ENCODE results near the gene CPNE7.

CPNE7 gene

GRCh38 chr16:89573826-89574680 is 1.5 kb upstream of the CPNE7 start:
- no peaks in the 10 kb centered on the region for H3K36me3 ChIP-seq (ENCODE audit: control insufficient read depth in 5 of 5, insufficient read depth in 5 of 5, low read length in 5 of 5)
- no peaks in the 10 kb centered on the region for H3K9me3 ChIP-seq (ENCODE audit: control insufficient read depth in 5 of 5, low read length in 5 of 5)
- H3K9ac ChIP-seq (ENCODE audit: low read length in 5 of 5), result peak overlapping the region in 1 of 5 donors; percentile 35
- H3K27ac ChIP-seq (ENCODE audit: low read depth, low read length), result no peak overlapping the region
- peak overlapping the region in 3 of 5 donors; percentile 7 to 50 (median 37) for H3K4me3 ChIP-seq (ENCODE audit: low read depth in 1 of 5, low read length in 5 of 5)
- H3K27me3 ChIP-seq (ENCODE audit: control insufficient read depth in 5 of 5, insufficient read depth in 4 of 5, low read length in 5 of 5), result peaks cover 30 to 66% (median 51%) of the 10 kb centered on the region in 5 donors
- H3K4me1 ChIP-seq (ENCODE audit: control insufficient read depth in 5 of 5, insufficient read depth in 5 of 5, low read length in 5 of 5), result peaks cover 0 to 23% (median 16%) of the 10 kb centered on the region in 5 donors

- no peaks in the 10 kb centered on the region for H3K9me3 ChIP-seq (ENCODE audit: control insufficient read depth in 5 of 5, low read length in 5 of 5)
- H3K4me3 ChIP-seq (ENCODE audit: low read depth in 1 of 5, low read length in 5 of 5), result peak overlapping the region in 3 of 5 donors; percentile 7 to 50 (median 37)
- H3K9ac ChIP-seq (ENCODE audit: low read length in 5 of 5), result peak overlapping the region in 1 of 5 donors; percentile 35
- H3K4me1 ChIP-seq (ENCODE audit: control insufficient read depth in 5 of 5, insufficient read depth in 5 of 5, low read length in 5 of 5), result peaks cover 0 to 23% (median 16%) of the 10 kb centered on the region in 5 donors
- peaks cover 30 to 60% (median 45%) of the 10 kb centered on the region in 5 donors for H3K27me3 ChIP-seq (ENCODE audit: control insufficient read depth in 5 of 5, insufficient read depth in 4 of 5, low read length in 5 of 5)
- H3K27ac ChIP-seq (ENCODE audit: low read depth, low read length), result no peak overlapping the region
- H3K36me3 ChIP-seq (ENCODE audit: control insufficient read depth in 5 of 5, insufficient read depth in 5 of 5, low read length in 5 of 5), result no peaks in the 10 kb centered on the region
These were observed 794 bp upstream of the CPNE7 start for GRCh38 chr16:89574681-89575246.

GRCh38 chr16:89576153-89577054 is 846 bp downstream of the CPNE7 start:
- H3K4me1 ChIP-seq (ENCODE audit: control insufficient read depth in 5 of 5, insufficient read depth in 5 of 5, low read length in 5 of 5), result peaks cover 0 to 23% (median 16%) of the 10 kb centered on the region in 5 donors
- H3K27me3 ChIP-seq (ENCODE audit: control insufficient read depth in 5 of 5, insufficient read depth in 4 of 5, low read length in 5 of 5), result peaks cover 21 to 49% (median 35%) of the 10 kb centered on the region in 5 donors
- no peak overlapping the region for H3K9ac ChIP-seq (ENCODE audit: low read length in 5 of 5)
- no peak overlapping the region for H3K27ac ChIP-seq (ENCODE audit: low read depth, low read length)
- peak overlapping the region in 1 of 5 donors; percentile 48 for H3K4me3 ChIP-seq (ENCODE audit: low read depth in 1 of 5, low read length in 5 of 5)
- no peaks in the 10 kb centered on the region for H3K36me3 ChIP-seq (ENCODE audit: control insufficient read depth in 5 of 5, insufficient read depth in 5 of 5, low read length in 5 of 5)
- H3K9me3 ChIP-seq (ENCODE audit: control insufficient read depth in 5 of 5, low read length in 5 of 5), result no peaks in the 10 kb centered on the region

GRCh38 chr16:89577055-89577759 is 1.6 kb downstream of the CPNE7 start:
- peaks cover 13 to 42% (median 35%) of the 10 kb centered on the region in 5 donors for H3K27me3 ChIP-seq (ENCODE audit: control insufficient read depth in 5 of 5, insufficient read depth in 4 of 5, low read length in 5 of 5)
- H3K27ac ChIP-seq (ENCODE audit: low read depth, low read length), result no peak overlapping the region
- H3K36me3 ChIP-seq (ENCODE audit: control insufficient read depth in 5 of 5, insufficient read depth in 5 of 5, low read length in 5 of 5), result no peaks in the 10 kb centered on the region
- H3K4me3 ChIP-seq (ENCODE audit: low read depth in 1 of 5, low read length in 5 of 5), result no peak overlapping the region
- no peaks in the 10 kb centered on the region for H3K9me3 ChIP-seq (ENCODE audit: control insufficient read depth in 5 of 5, low read length in 5 of 5)
- H3K4me1 ChIP-seq (ENCODE audit: control insufficient read depth in 5 of 5, insufficient read depth in 5 of 5, low read length in 5 of 5), result peaks cover 0 to 28% (median 18%) of the 10 kb centered on the region in 5 donors
- no peak overlapping the region for H3K9ac ChIP-seq (ENCODE audit: low read length in 5 of 5)

- H3K27me3 ChIP-seq (ENCODE audit: control insufficient read depth in 5 of 5, insufficient read depth in 4 of 5, low read length in 5 of 5), result peaks cover 6 to 26% (median 20%) of the 10 kb centered on the region in 5 donors
- H3K27ac ChIP-seq (ENCODE audit: low read depth, low read length), result no peak overlapping the region
- H3K9me3 ChIP-seq (ENCODE audit: control insufficient read depth in 5 of 5, low read length in 5 of 5), result no peaks in the 10 kb centered on the region
- H3K36me3 ChIP-seq (ENCODE audit: control insufficient read depth in 5 of 5, insufficient read depth in 5 of 5, low read length in 5 of 5), result no peaks in the 10 kb centered on the region
- no peak overlapping the region for H3K4me3 ChIP-seq (ENCODE audit: low read depth in 1 of 5, low read length in 5 of 5)
- H3K4me1 ChIP-seq (ENCODE audit: control insufficient read depth in 5 of 5, insufficient read depth in 5 of 5, low read length in 5 of 5), result peaks cover 0 to 32% (median 17%) of the 10 kb centered on the region in 5 donors
- H3K9ac ChIP-seq (ENCODE audit: low read length in 5 of 5), result no peak overlapping the region
These were observed 3.8 kb downstream of the CPNE7 start for GRCh38 chr16:89579351-89579750.

GRCh38 chr16:89581045-89581695 is 5.6 kb downstream of the CPNE7 start:
- Histone ChIP-seq H3K27ac (ENCODE audit: low read depth, low read length) (no peak overlapping the region), H3K36me3 (ENCODE audit: control insufficient read depth in 5 of 5, insufficient read depth in 5 of 5, low read length in 5 of 5) (no peaks in the 10 kb centered on the region)

GRCh38 chr16:89581861-89582563 is 6.5 kb downstream of the CPNE7 start:
- no peak overlapping the region for H3K27ac ChIP-seq (ENCODE audit: low read depth, low read length)
- H3K36me3 ChIP-seq (ENCODE audit: control insufficient read depth in 5 of 5, insufficient read depth in 5 of 5, low read length in 5 of 5), result no peaks in the 10 kb centered on the region
- H3K4me1 ChIP-seq (ENCODE audit: control insufficient read depth in 5 of 5, insufficient read depth in 5 of 5, low read length in 5 of 5), result peaks cover 0 to 21% (median 4%) of the 10 kb centered on the region in 5 donors
- peak overlapping the region in 1 of 5 donors; percentile 16 for H3K9ac ChIP-seq (ENCODE audit: low read length in 5 of 5)
- H3K27me3 ChIP-seq (ENCODE audit: control insufficient read depth in 5 of 5, insufficient read depth in 4 of 5, low read length in 5 of 5), result peaks cover 0 to 11% (median 3%) of the 10 kb centered on the region in 5 donors
- H3K4me3 ChIP-seq (ENCODE audit: low read depth in 1 of 5, low read length in 5 of 5), result no peak overlapping the region
- no peaks in the 10 kb centered on the region for H3K9me3 ChIP-seq (ENCODE audit: control insufficient read depth in 5 of 5, low read length in 5 of 5)

More at GRCh38 chr16:89581045-89581695, 5.6 kb downstream of the CPNE7 start:
- Histone ChIP-seq H3K4me1 (ENCODE audit: control insufficient read depth in 5 of 5, insufficient read depth in 5 of 5, low read length in 5 of 5) (peaks cover 0 to 21% (median 4%) of the 10 kb centered on the region in 5 donors), H3K9ac (ENCODE audit: low read length in 5 of 5) (no peak overlapping the region), H3K9me3 (ENCODE audit: control insufficient read depth in 5 of 5, low read length in 5 of 5) (no peaks in the 10 kb centered on the region), H3K4me3 (ENCODE audit: low read depth in 1 of 5, low read length in 5 of 5) (no peak overlapping the region), H3K27me3 (ENCODE audit: control insufficient read depth in 5 of 5, insufficient read depth in 4 of 5, low read length in 5 of 5) (peaks cover under 1 to 20% (median 10%) of the 10 kb centered on the region in 5 donors)

GRCh38 chr16:89582614-89583196 is 7.1 kb downstream of the CPNE7 start:
- peaks cover 0 to 21% (median 4%) of the 10 kb centered on the region in 5 donors for H3K4me1 ChIP-seq (ENCODE audit: control insufficient read depth in 5 of 5, insufficient read depth in 5 of 5, low read length in 5 of 5)
- no peaks in the 10 kb centered on the region for H3K36me3 ChIP-seq (ENCODE audit: control insufficient read depth in 5 of 5, insufficient read depth in 5 of 5, low read length in 5 of 5)
- H3K9ac ChIP-seq (ENCODE audit: low read length in 5 of 5), result peak overlapping the region in 1 of 5 donors; percentile 16
- H3K4me3 ChIP-seq (ENCODE audit: low read depth in 1 of 5, low read length in 5 of 5), result no peak overlapping the region
- H3K27ac ChIP-seq (ENCODE audit: low read depth, low read length), result no peak overlapping the region
- no peaks in the 10 kb centered on the region for H3K9me3 ChIP-seq (ENCODE audit: control insufficient read depth in 5 of 5, low read length in 5 of 5)
- peaks cover 0 to 7% (median 0%) of the 10 kb centered on the region in 5 donors for H3K27me3 ChIP-seq (ENCODE audit: control insufficient read depth in 5 of 5, insufficient read depth in 4 of 5, low read length in 5 of 5)
